ENCODE measurements around the gene B4GALNT3. TPM values are rescaled to one million over a fixed set of nuclear protein-coding genes. Genes with fewer than 3 reads are reported as not detected.

Gene B4GALNT3
- polyA plus RNA-seq, 2 of the 4 experiments (the other 2 are of a cell fraction): 0.43 to 0.53 TPM

GRCh38 chr12:547883-548470 lies 88.2 kb downstream of the B4GALNT3 start (continued):
- TF ChIP-seq USF2 (IDR thresholded peaks at IDR 0.05): no peak

GRCh38 chr12:549476-550082 lies 89.8 kb downstream of the B4GALNT3 start:
- peaks cover 20% of the 10 kb centered on the region; the same call in 2 of the 3 replicates for H3K4me1 ChIP-seq
- no peak overlapping the region for H3K4me2 ChIP-seq
- TF ChIP-seq EP300 (IDR thresholded peaks at IDR 0.05): no peak
- no peak for TF ChIP-seq MYC (IDR thresholded peaks at IDR 0.05; ENCODE audit: borderline replicate concordance, low read length)
- TF ChIP-seq TP53 (CRISPR knock-in tag; IDR thresholded peaks at IDR 0.05): no peak
- TF ChIP-seq ZFP36 (IDR thresholded peaks at IDR 0.05; ENCODE audit: borderline replicate concordance, partially characterized antibody): no peak
- no peak for TF ChIP-seq JUNB (IDR thresholded peaks at IDR 0.05)
- TF ChIP-seq ZNF302 (CRISPR knock-in tag; IDR thresholded peaks at IDR 0.05): no peak
- TF ChIP-seq ATOH8 (CRISPR knock-in tag; IDR thresholded peaks at IDR 0.05; ENCODE audit: low read depth): no peak
- DNase-seq (ENCODE audit: low read depth in 1 of 2, low spot score in 1 of 2): no peak
- ChIA-PET POLR2A (no interaction called here), CTCF (interaction anchor here (1.8 to 3.5 kb wide), 3 partner anchors 19 to 106 kb away, joined by 4 to 252 read pairs (median 17); no protein-coding TSS in a partner anchor)
- WGBS (ENCODE audit: missing lambda C conversion rate): 81% methylated on average over 29 of the region's 29 CpGs
- no peak overlapping the region for H3K27ac ChIP-seq
- FAIRE-seq: no peak
- H3K9me3 ChIP-seq: no peaks in the 10 kb centered on the region
- ATAC-seq: no peak
- H3K4me3 ChIP-seq: no peak overlapping the region

- no peak for FAIRE-seq
- no peak overlapping the region for H3K4me3 ChIP-seq
- H3K9me3 ChIP-seq: no peaks in the 10 kb centered on the region
- no peak overlapping the region for H3K27ac ChIP-seq
- no peak for ATAC-seq
- peaks cover 25% of the 10 kb centered on the region; the same call in 2 of the 3 replicates for H3K4me1 ChIP-seq
- ChIA-PET CTCF (interaction anchor here (0.7 to 2.9 kb wide), 6 partner anchors 20 to 264 kb away, joined by 4 to 25 read pairs (median 4); no protein-coding TSS in a partner anchor), POLR2A (no interaction called here)
- DNase-seq (ENCODE audit: low read depth in 1 of 2, low spot score in 1 of 2): no peak
- WGBS (ENCODE audit: missing lambda C conversion rate): 72% methylated on average over 18 of the region's 18 CpGs
- TF ChIP-seq MAX (IDR thresholded peaks at IDR 0.05) (no peak), MYC (IDR thresholded peaks at IDR 0.05; ENCODE audit: borderline replicate concordance, low read length) (no peak), FOXS1 (CRISPR knock-in tag; IDR thresholded peaks at IDR 0.05) (no peak), RARB (CRISPR knock-in tag; IDR thresholded peaks at IDR 0.05) (no peak), HEYL (CRISPR knock-in tag; IDR thresholded peaks at IDR 0.05) (no peak), RFX5 (IDR thresholded peaks at IDR 0.05) (no peak), ZNF302 (CRISPR knock-in tag; IDR thresholded peaks at IDR 0.05) (no peak), FOSB (CRISPR knock-in tag; IDR thresholded peaks at IDR 0.05) (no peak), NPAS2 (CRISPR knock-in tag; IDR thresholded peaks at IDR 0.05; ENCODE audit: borderline replicate concordance) (no peak), HDAC2 (IDR thresholded peaks at IDR 0.05) (no peak), CTCF (IDR thresholded peaks at IDR 0.05) (no peak), USF2 (IDR thresholded peaks at IDR 0.05) (no peak), REST (IDR thresholded peaks at IDR 0.05) (no peak)
- H3K4me2 ChIP-seq: no peak overlapping the region
These were observed 90.9 kb downstream of the B4GALNT3 start for GRCh38 chr12:550473-551260.
